ENCODE results near the gene NRIP1.

Gene NRIP1

GRCh38 chr21:15004721-15005370 is 60.0 kb downstream of the NRIP1 start:
- Histone ChIP-seq H3K4me1 (ENCODE audit: low read length) (peaks cover 25% of the 10 kb centered on the region), H3K36me3 (replicated peaks; ENCODE audit: low read depth, low read length) (no peaks in the 10 kb centered on the region), H4K20me1 (ENCODE audit: insufficient read depth, low read length) (no peaks in the 10 kb centered on the region), H3K4me2 (ENCODE audit: low read length) (no peak overlapping the region), H3K27ac (ENCODE audit: low read length) (no peak overlapping the region), H3K27me3 (ENCODE audit: low read depth, low read length) (no peaks in the 10 kb centered on the region), H3K79me2 (ENCODE audit: low read length) (peaks cover 3% of the 10 kb centered on the region), H3K9me3 (ENCODE audit: insufficient read depth, low read length) (no peaks in the 10 kb centered on the region), H3K9ac (ENCODE audit: low read length) (no peak overlapping the region), H2AFZ (ENCODE audit: low read depth, low read length) (no peak overlapping the region), H3K4me3 (ENCODE audit: low read length) (no peak overlapping the region)
- TF ChIP-seq CTCF (IDR thresholded peaks at IDR 0.05; ENCODE audit: low read depth, low read length) (no peak), EZH2phosphoT487 (IDR thresholded peaks at IDR 0.05; ENCODE audit: low read depth) (no peak)

- Histone ChIP-seq H3K4me3 (ENCODE audit: low read length) (no peak overlapping the region), H3K36me3 (replicated peaks; ENCODE audit: low read depth, low read length) (no peaks in the 10 kb centered on the region), H4K20me1 (ENCODE audit: insufficient read depth, low read length) (no peaks in the 10 kb centered on the region), H3K9ac (ENCODE audit: low read length) (no peak overlapping the region), H3K27ac (ENCODE audit: low read length) (no peak overlapping the region), H3K4me1 (ENCODE audit: low read length) (peaks cover 28% of the 10 kb centered on the region), H3K4me2 (ENCODE audit: low read length) (no peak overlapping the region), H3K79me2 (ENCODE audit: low read length) (peaks cover 3% of the 10 kb centered on the region), H3K9me3 (ENCODE audit: insufficient read depth, low read length) (no peaks in the 10 kb centered on the region), H2AFZ (ENCODE audit: low read depth, low read length) (no peak overlapping the region), H3K27me3 (ENCODE audit: low read depth, low read length) (no peaks in the 10 kb centered on the region)
- TF ChIP-seq EZH2phosphoT487 (IDR thresholded peaks at IDR 0.05; ENCODE audit: low read depth) (no peak), CTCF (IDR thresholded peaks at IDR 0.05; ENCODE audit: low read depth, low read length) (no peak)
Measured at GRCh38 chr21:15003463-15004135, 61.2 kb downstream of the NRIP1 start.

- Histone ChIP-seq H4K20me1 (ENCODE audit: insufficient read depth, low read length) (no peaks in the 10 kb centered on the region), H3K4me1 (ENCODE audit: low read length) (peaks cover 28% of the 10 kb centered on the region), H3K9me3 (ENCODE audit: insufficient read depth, low read length) (no peaks in the 10 kb centered on the region), H3K36me3 (replicated peaks; ENCODE audit: low read depth, low read length) (no peaks in the 10 kb centered on the region), H3K27ac (ENCODE audit: low read length) (peak overlapping the region; percentile 13; the same call in 1 of the 2 replicates), H3K27me3 (ENCODE audit: low read depth, low read length) (no peaks in the 10 kb centered on the region), H3K4me3 (ENCODE audit: low read length) (0 out of 2 replicates have a peak overlapping the region, but pooled peaks have one; percentile 5), H3K79me2 (ENCODE audit: low read length) (peaks cover 3% of the 10 kb centered on the region), H3K9ac (ENCODE audit: low read length) (no peak overlapping the region), H3K4me2 (ENCODE audit: low read length) (peak overlapping the region; percentile 33), H2AFZ (ENCODE audit: low read depth, low read length) (no peak overlapping the region)
- TF ChIP-seq CTCF (IDR thresholded peaks at IDR 0.05; ENCODE audit: low read depth, low read length), result no peak
- TF ChIP-seq EZH2phosphoT487 (IDR thresholded peaks at IDR 0.05; ENCODE audit: low read depth), result no peak
Measured at GRCh38 chr21:15001857-15002606, 62.8 kb downstream of the NRIP1 start.

GRCh38 chr21:15001113-15001512 is 63.7 kb downstream of the NRIP1 start:
- Histone ChIP-seq H2AFZ (ENCODE audit: low read depth, low read length) (no peak overlapping the region), H3K4me2 (ENCODE audit: low read length) (peak overlapping the region; percentile 33), H3K9me3 (ENCODE audit: insufficient read depth, low read length) (no peaks in the 10 kb centered on the region), H3K4me3 (ENCODE audit: low read length) (0 out of 2 replicates have a peak overlapping the region, but pooled peaks have one; percentile 5), H3K27me3 (ENCODE audit: low read depth, low read length) (no peaks in the 10 kb centered on the region), H3K9ac (ENCODE audit: low read length) (0 out of 2 replicates have a peak overlapping the region, but pooled peaks have one; percentile 8), H3K36me3 (replicated peaks; ENCODE audit: low read depth, low read length) (no peaks in the 10 kb centered on the region), H3K79me2 (ENCODE audit: low read length) (peaks cover 3% of the 10 kb centered on the region), H3K27ac (ENCODE audit: low read length) (peak overlapping the region; percentile 13; the same call in 1 of the 2 replicates), H4K20me1 (ENCODE audit: insufficient read depth, low read length) (no peaks in the 10 kb centered on the region), H3K4me1 (ENCODE audit: low read length) (peaks cover 28% of the 10 kb centered on the region)
- TF ChIP-seq CTCF (IDR thresholded peaks at IDR 0.05; ENCODE audit: low read depth, low read length) (no peak), EZH2phosphoT487 (IDR thresholded peaks at IDR 0.05; ENCODE audit: low read depth) (no peak)
